NCI-H146 (cell line): ENCODE results near the gene OR1E2.
"Not testable (repeated sequence)": the region's sequence is repeated elsewhere in the genome, so short reads cannot be mapped to it uniquely, and the experiment has no call there.

Experiments used
- DNase-seq: peaks from one replicate; lab custom pipeline; 2025; lab: John Stamatoyannopoulos, UW

Gene OR1E2

GRCh38 chr17:3397801-3398200 is 35.8 kb downstream of the OR1E2 start:
- not testable (repeated sequence) for DNase-seq

- no peak for DNase-seq
Measured at GRCh38 chr17:3389791-3390190, 43.9 kb downstream of the OR1E2 start.

- DNase-seq = no peak
Measured at GRCh38 chr17:3385869-3386816, 47.5 kb downstream of the OR1E2 start, which contains the start of gene OR3A2. TSS of gene OR3A2 (minus strand) at chr17:3386308.
